Measurements from ENCODE around the gene PTGER2.
A peak's percentile ranks its signal among the peaks of the same experiment; 100 is the strongest.

PTGER2 gene

GRCh38 chr14:52313903-52314594, at the start of gene PTGER2:
Gene PTGER2 (plus strand): TSS chr14:52314312. CDS start chr14:52314549, 237 bp downstream.
- DNase-seq = peak; percentile 67

GRCh38 chr14:52265253-52265652, 48.9 kb upstream of the PTGER2 start:
- DNase-seq = no peak

DNA sequence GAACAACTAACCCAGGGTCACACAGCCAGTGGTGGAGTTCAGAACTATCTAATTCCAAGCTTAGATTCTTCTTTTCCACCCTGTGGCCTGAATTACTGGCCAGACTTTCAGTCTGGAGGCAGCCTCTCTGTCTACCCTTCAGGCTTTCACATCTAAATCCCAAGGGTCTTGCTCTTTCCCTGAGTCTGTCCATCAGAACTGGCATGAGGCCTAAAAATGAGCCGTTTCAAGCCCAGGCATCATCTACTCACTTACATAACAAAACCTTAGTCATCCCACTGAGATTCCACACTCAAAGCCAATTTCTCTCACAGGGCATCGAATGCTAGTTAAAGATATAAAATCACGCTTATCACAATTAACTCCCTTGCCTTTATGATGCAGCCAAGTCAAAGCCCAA, 47.9 kb upstream of the PTGER2 start:
- no peak for DNase-seq

DNA sequence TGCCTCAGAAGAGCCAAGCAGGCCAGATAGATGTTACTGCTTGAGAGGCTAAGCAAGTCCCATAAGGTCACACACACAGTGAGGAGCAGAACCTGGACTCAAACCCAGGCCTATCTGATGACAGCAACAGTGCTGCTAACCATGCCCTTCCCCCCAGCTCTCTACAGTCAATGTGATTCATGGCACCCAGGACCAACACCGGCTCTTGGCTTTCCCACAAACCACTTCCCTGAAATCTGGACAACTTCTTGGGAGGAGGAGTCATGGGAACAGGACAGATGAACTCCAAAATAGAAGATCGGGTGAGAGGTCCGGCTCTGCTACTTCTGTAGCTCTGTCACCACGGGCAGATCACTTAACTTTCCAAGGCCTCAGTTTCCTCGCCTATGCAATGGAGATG, 47.3 kb upstream of the PTGER2 start:
- no peak for DNase-seq

DNA sequence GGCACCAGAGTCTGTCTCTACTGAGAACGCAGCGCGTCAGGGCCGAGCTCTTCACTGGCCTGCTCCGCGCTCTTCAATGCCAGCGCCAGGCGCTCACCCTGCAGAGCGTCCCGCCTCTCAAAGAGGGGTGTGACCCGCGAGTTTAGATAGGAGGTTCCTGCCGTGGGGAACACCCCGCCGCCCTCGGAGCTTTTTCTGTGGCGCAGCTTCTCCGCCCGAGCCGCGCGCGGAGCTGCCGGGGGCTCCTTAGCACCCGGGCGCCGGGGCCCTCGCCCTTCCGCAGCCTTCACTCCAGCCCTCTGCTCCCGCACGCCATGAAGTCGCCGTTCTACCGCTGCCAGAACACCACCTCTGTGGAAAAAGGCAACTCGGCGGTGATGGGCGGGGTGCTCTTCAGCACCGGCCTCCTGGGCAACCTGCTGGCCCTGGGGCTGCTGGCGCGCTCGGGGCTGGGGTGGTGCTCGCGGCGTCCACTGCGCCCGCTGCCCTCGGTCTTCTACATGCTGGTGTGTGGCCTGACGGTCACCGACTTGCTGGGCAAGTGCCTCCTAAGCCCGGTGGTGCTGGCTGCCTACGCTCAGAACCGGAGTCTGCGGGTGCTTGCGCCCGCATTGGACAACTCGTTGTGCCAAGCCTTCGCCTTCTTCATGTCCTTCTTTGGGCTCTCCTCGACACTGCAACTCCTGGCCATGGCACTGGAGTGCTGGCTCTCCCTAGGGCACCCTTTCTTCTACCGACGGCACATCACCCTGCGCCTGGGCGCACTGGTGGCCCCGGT, 46.4 kb upstream of the PTGER2 start, which contains the start of gene PTGDR:
TSS of gene PTGDR (plus strand) at position 198 of the 778 bp plus-strand sequence. CDS start at position 315, 117 bp downstream.
- DNase-seq = no peak

GRCh38 chr14:52268279-52269061, 45.6 kb upstream of the PTGER2 start:
- no peak for DNase-seq

GRCh38 chr14:52269100-52269499, 45.0 kb upstream of the PTGER2 start:
- DNase-seq = no peak

- no peak for DNase-seq
Measured at GRCh38 chr14:52269982-52270381, 44.1 kb upstream of the PTGER2 start.

DNA sequence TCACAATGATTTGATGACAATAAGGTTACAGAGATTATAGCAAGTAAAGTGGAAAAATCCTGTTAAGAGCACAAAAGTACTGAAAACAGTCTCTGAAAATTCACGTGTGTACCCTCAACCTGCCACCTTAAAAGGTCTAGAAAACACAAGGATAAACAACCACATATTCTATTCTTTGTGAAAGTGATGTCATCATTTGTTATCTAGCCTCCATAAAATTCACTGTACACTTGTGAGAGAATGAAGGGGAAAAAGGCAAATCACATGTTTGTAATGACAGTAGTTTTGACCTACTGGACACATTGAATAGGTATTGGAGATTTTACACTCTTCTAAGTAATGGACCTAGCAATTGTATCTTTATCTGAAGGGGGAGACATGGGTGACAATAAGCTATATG, 42.6 kb upstream of the PTGER2 start:
- DNase-seq = no peak

DNA sequence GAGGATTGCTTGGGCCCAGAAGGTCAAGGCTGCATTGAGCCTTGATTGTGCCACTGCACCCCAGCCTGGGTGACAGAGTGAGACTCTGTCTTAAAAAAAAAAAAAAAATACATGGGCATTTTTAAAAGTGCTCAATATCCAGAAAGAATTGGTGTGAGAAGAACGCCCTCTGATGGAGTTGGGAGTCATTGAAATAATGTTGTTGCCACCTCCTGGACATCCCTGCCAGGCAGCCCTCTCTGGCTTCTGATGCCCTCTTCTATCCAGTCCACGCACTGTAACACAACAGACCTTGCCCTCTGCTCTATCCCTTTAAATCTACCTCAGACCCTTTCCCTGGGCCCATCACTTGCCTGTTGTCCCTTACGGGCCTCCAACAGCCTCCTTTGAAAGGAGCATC, 41.7 kb upstream of the PTGER2 start:
- DNase-seq = peak; percentile 39

- no peak for DNase-seq
Measured at GRCh38 chr14:52275372-52275771, 38.7 kb upstream of the PTGER2 start.

DNA sequence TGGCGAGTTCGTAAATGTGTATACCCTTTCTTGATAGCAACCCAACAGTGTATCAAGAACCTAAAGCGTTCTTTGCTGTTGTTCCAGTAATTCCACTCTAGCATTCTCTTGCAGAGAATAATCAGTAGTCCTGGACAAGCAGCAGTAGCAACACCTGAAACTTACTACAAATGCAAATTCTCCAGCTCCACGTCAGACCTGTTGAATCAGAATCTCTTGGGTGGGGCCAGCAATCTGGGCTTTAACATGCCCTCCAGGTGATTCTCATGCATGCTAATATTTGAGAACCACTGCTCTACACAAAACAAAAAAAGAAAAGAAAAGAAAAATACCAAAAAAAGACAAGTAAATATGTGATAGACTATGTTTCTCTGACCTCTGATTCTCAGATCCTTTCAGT, 36.6 kb upstream of the PTGER2 start:
- no peak for DNase-seq

- no peak for DNase-seq
Measured at GRCh38 chr14:52279408-52279807, 34.7 kb upstream of the PTGER2 start.

DNA sequence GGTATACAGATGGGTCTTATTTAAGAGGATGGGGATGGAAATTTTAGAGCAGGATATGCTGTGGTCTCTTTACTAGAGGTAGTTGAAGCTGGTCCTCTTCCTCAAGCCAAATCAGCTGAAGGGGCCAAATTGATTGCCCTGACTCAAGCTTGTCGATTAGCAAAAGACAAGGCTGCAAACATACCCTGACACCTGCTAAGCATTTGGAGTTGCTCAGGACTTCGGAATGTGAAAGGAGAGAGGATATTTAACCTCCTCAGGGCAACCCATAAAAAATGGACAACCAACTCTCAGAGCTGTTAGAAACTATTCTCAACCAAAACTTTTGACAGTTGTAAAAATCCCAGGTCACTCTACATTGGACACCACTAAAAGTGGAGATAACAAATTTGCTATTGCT, 31.0 kb upstream of the PTGER2 start:
- DNase-seq = no peak

DNA sequence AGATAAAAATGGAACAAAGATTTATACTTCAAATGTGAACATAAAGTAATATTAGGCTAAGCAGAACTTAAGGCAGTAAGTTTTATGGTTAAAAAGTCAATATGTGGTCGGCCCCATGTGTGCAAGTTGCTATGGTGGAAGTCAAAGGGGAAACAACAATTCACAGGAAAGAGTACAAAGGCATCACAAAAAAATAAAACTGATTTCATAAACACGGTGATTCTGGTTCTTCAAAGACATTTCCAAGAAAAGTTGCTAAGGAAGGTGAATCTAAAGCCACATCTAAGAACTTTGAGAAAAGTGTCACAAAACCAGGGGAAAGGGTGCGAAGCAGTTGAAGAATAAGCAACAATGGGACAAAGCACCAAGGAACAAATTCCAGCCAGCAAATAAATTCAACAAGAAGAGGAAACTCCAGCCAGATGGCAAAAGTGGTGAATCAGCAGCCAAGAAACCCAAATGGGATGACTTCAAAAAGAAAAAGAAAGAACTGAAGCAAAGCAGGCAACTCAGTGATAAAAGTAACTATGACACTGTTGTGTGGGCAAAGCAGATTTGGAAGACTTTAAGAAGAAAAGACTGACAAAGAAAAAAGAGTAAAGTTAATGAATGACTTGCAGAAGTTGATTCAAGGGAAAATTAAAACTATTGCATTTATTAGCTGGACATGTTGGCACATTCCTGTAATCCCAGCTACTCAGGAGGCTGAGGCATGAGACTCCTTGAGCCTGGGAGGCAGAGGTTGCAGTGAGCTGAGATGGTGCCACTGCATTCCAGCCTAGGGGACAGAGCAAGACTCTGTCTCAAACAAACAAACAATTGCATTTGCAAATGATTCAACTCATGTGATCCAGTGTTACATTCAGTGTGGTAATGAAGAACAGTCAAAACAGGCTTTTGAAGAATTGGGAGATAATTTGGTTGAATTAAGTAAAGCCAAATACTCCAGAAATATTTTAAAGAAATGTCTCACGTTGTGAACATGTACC, 27.2 kb upstream of the PTGER2 start:
- DNase-seq = no peak

GRCh38 chr14:52296378-52296777, 17.7 kb upstream of the PTGER2 start:
- DNase-seq = no peak

GRCh38 chr14:52298795-52299194, 15.3 kb upstream of the PTGER2 start:
- DNase-seq = no peak

DNA sequence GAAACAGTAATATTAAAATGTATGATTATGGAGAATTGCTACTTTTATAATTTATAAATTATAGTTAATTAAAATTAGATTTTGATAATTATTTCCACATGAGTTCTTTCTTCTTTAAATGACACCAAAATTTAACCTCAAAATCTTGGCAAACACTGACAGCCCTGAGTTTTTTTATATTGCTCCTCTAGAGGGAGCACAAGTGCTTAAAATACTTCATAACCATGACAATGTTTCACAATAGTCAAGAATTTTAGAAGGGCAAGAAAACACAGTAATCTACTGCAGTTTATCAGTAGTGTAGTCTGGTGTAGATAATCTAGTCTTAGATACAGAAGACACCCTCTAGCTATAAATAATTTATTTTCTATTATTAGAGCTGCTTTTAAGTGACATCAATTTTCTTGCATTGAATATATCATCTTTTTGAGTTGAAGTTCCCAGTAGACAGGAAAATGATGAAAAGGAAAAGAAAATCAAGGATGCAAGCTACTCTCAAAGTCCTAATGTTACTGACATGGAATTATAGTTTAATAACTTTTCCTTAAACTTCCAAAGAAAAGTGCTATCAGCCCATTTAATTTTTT, 14.3 kb upstream of the PTGER2 start:
- DNase-seq = peak; percentile 52

- no peak for DNase-seq
Measured at GRCh38 chr14:52303236-52303635, 10.9 kb upstream of the PTGER2 start.

DNA sequence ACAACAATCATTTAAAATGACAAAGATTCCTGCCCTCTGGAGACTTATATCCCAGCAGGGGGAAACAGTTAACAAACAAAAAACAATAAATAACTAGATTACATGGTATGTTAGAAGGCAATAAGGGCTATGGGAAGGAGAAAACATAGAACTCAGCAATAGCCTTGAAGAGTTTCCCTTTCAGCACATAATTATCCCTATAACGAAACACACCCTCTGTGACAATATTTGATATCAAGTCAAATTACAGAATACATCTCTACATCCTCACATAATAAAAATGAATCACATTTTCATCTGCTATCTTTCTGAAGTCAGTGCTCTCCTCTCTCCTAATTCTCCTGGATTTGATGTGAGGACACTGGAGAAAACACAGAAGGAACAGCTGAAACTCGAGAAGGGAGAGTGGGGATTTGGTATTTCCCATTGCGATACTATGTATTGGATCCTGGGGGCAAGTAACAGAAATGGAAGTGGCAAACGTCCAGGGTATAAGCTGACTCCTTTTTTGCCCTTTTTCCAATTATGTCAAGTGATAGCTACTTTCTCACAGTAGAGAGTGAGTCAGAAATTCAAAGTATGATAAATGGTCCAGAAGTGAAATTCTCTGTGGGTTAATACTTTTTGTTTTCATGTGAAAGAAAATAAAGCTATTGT, 9.7 kb upstream of the PTGER2 start:
- no peak for DNase-seq

- DNase-seq = no peak
Measured at GRCh38 chr14:52305014-52305413, 9.1 kb upstream of the PTGER2 start.

Measured in NCI-H82 (cell line).